Adrenal gland (tissue), 12 donors: ENCODE results near the gene MCF2L. TPM values are rescaled to one million over a fixed set of nuclear protein-coding genes. Genes with fewer than 3 reads are reported as not detected.
A peak's percentile ranks its signal among the peaks of the same experiment; 100 is the strongest.
"Not testable (repeated sequence)": the region's sequence is repeated elsewhere in the genome, so short reads cannot be mapped to it uniquely, and the experiment has no call there.

Source experiments
- DNase-seq, 7 donors: peaks; one replicate each; pipeline ENCODE4 v3.0.0-alpha.2; 2019 to 2020
- H3K27ac ChIP-seq, 5 donors: fragments of 200-600 bp; sonication (generic) in 4 of 5; 1 replicate in 3 of 5; 2 replicates in 2 of 5; pipeline versions ENCODE4 v1.5.1 to v1.8.0; 2016 to 2020; ENCODE audit warnings: mild to moderate bottlenecking in 1 of 5
- H3K27me3 ChIP-seq: fragments of 200-600 bp; 2 replicates; pipeline ENCODE4 v1.8.0; 2021
- H3K36me3 ChIP-seq, 2 donors: fragments of 200-600 bp; replicated peaks in 1 of 2; 1 replicate in 1 of 2; 2 replicates in 1 of 2; pipeline versions ENCODE4 v1.5.1 to v1.8.0; 2018 to 2022
- H3K4me1 ChIP-seq, 2 donors: fragments of 200-600 bp; replicated peaks in 1 of 2; 1 replicate in 1 of 2; 2 replicates in 1 of 2; pipeline versions ENCODE4 v1.5.1 to v1.8.0; 2018 to 2021
- H3K4me3 ChIP-seq, 4 donors: fragments of 200-600 bp; sonication (generic) in 3 of 4; one replicate each; pipeline ENCODE4 v1.5.1; 2016 to 2018
- H3K9me3 ChIP-seq, 3 donors: fragments of 200-600 bp; sonication (generic) in 1 of 3; replicated peaks in 1 of 3; 1 replicate in 2 of 3; 2 replicates in 1 of 3; pipeline versions ENCODE4 v1.5.1 to v1.8.0; 2016 to 2021
- CTCF ChIP-seq, 6 experiments: fragments of 450-650 bp in 4 of 6; fragments of 200-600 bp in 2 of 6; sonication (generic) in 1 of 6; IDR thresholded peaks; 1 replicate in 5 of 6; 2 replicates in 1 of 6; pipeline versions ENCODE4 v1.5.1 to v1.8.0; 2016 to 2021; ENCODE audit warnings: antibody characterized with exemption in 6 of 6, mild to moderate bottlenecking in 2 of 6, moderate library complexity in 1 of 6
- POLR2A ChIP-seq, 2 donors: fragments of 450-650 bp; IDR thresholded peaks; one replicate each; pipeline ENCODE4 v1.6.1; 2017; ENCODE audit warnings: antibody characterized with exemption in 2 of 2, mild to moderate bottlenecking in 2 of 2, moderate library complexity in 1 of 2
- WGBS, 4 donors: extraction: QIAGEN DNeasy Blood & Tissue Kit in 2 of 4; methylation state at CpG; one replicate each; pipeline versions ENCODE4 v1.1.5 to v1.1.7; 2013 to 2017; 5-methylcytosine and 5-hydroxymethylcytosine counted together
- intact Hi-C, 2 donors: fragments of 100-400 bp; cut with DNase I; formaldehyde crosslinking; loops; one replicate each; pipeline versions ENCODE4 v1.14.1 to v1.15.0; 2022 to 2023
- polyA plus RNA-seq, 3 donors: library from polyadenylated mRNA; stranded (reverse); fragments of 200-250 nt in 2 of 3; fragments of 350-450 nt in 1 of 3; fragmentation: Illumina TruSeq in 1 of 3; extraction: RNeasy Lipid Tissue Mini Kit (QIAGEN cat#74804) in 1 of 3; gene quantifications; one replicate each; pipeline ENCODE4 v1.2.3, GENCODE V29; 2013 to 2014
- total RNA-seq, 9 donors: library from RNA; depleted of rRNA in 4 of 9; stranded (reverse); fragments of >200 nt in 4 of 9; fragments of 120-200 nt in 1 of 9; fragmentation: NEBNext Ultra II Directional in 1 of 9; extraction: Animal tissue kit (Norgen Biotek cat#: 25700) in 1 of 9; gene quantifications; one replicate each; pipeline versions ENCODE4 v1.1.0 to v1.2.4, GENCODE V29; 2013 to 2023
- donor health status: healthy with polysubstance abuse.
- donor health status: Bipolar disorder and iron deficiency.
- donor health status: DM: yes; HTN: yes; CAD: no.
- donor health status: DM: no; HTN: no; CAD: no.
- donor health status: DM: no; HTN: no; CAD: no.
- donor health status: DM: yes; HTN: yes; CAD: no.

Gene MCF2L
- total and polyA plus RNA-seq, 12 donors: 7.6 to 49.0 (median 15.3) TPM

DNA sequence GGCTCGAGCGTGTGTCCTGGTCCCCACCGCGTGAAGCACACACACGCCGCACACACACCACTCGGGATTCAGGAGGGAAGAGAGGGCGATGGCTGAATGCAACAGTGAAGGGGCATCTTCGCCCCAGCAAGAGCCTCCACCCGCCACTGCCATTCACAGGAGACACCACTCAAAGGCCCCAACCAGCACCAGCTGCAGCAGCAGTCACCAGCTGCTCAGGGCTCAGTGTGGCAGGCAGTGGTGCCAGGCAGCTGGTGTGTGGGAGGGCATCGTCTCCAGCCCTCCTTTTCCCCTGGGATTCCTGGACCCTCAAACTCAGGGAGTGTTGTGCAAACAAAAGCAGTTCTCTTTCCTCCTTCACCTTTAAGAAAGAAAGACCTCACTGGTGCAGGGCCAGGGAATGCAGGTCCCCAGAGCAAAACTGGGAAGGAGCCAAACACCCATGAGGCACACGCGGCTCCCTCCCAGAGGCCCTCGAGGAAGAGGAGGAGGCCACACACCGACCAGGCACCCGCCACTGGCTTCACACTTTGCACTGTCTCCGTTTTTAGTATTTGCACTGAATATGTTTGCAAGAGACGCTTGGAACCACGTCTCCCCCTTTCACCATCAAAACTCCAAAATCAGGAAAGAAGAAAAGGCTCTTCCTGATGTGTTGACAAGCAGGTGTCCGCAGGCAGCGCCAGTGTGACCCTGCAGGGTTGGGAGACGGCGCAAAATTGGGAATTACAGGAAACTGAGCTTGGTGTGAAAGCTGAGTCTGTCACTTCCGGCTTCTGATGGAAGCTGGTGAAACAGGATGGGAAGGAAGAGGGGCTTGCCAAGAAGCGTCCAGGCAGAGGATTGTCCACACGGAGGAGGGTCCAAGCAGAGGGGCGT is 110.1 kb downstream of the MCF2L start:
- Histone ChIP-seq H3K36me3 (peaks cover 0 to 13% of the 10 kb centered on the region in 2 donors), H3K4me3 (no peak overlapping the region), H3K9me3 (no peaks in the 10 kb centered on the region), H3K4me1 (no peaks in the 10 kb centered on the region), H3K27ac (no peak overlapping the region), H3K27me3 (no peaks in the 10 kb centered on the region)
- 63 to 72% (median 69%) methylated on average over 24 to 27 of the region's 27 CpGs for WGBS, 4 donors
- no peak for DNase-seq
- TF ChIP-seq CTCF (IDR thresholded peaks at IDR 0.05): no peak
- no peak for TF ChIP-seq POLR2A (IDR thresholded peaks at IDR 0.05)
- intact Hi-C loops: no loop called here

DNA sequence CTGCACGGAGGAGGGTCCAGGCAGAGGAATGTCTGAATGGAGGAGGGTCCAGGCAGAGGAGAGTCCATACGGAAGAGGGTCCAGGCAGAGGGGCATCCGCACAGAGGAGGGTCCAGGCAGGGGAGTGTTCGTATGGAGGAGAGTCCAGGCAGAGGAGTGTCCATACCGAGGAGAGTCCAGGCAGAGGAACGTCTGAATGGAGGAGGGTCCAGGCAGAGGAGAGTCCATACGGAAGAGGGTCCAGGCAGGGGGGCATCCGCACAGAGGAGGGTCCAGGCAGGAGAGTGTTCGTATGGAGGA is 110.7 kb downstream of the MCF2L start:
- DNase-seq, H3K27me3 ChIP-seq, H3K9me3 ChIP-seq, H3K4me3 ChIP-seq, intact Hi-C loops, H3K4me1 ChIP-seq, H3K27ac ChIP-seq: not testable (repeated sequence)
- peaks cover 0 to 13% of the 10 kb centered on the region in 2 donors for H3K36me3 ChIP-seq
- 39 to 65% (median 51%) methylated on average over 6 to 9 of the region's 9 CpGs for WGBS, 4 donors

DNA sequence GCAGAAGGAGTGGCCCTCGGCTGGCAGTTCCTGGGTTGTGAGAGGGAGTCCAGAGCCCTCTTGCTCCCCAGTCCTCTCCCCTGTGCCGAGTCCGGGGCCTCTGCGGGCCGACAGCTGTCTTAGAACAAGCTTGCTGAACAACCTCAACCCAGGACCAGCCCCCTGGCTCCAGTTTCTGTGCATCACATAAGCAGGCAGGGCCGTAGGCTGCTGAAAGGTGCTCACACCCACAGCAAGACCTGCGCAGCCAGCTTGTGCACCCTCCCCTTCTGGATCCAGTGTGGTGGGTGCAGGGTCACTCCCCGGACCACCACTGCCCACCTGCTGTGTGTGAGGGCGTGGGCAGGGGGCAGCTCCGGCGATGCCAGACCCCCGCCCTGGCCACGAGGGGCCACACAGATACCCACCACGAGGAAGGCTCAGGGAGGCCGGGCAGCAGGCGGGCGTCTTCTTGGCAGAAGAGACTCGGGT is 111.4 kb downstream of the MCF2L start:
- no peak for DNase-seq
- intact Hi-C loops: no loop called here
- 78 to 88% (median 82%) methylated on average over 2 to 18 of the region's 18 CpGs for WGBS, 4 donors
- no peaks in the 10 kb centered on the region for H3K9me3 ChIP-seq
- H3K4me3 ChIP-seq: no peak overlapping the region
- H3K27me3 ChIP-seq: no peaks in the 10 kb centered on the region
- no peaks in the 10 kb centered on the region for H3K4me1 ChIP-seq
- TF ChIP-seq CTCF (IDR thresholded peaks at IDR 0.05) (no peak), POLR2A (IDR thresholded peaks at IDR 0.05) (no peak)
- H3K27ac ChIP-seq: no peak overlapping the region
- peaks cover 0 to 13% of the 10 kb centered on the region in 2 donors for H3K36me3 ChIP-seq

DNA sequence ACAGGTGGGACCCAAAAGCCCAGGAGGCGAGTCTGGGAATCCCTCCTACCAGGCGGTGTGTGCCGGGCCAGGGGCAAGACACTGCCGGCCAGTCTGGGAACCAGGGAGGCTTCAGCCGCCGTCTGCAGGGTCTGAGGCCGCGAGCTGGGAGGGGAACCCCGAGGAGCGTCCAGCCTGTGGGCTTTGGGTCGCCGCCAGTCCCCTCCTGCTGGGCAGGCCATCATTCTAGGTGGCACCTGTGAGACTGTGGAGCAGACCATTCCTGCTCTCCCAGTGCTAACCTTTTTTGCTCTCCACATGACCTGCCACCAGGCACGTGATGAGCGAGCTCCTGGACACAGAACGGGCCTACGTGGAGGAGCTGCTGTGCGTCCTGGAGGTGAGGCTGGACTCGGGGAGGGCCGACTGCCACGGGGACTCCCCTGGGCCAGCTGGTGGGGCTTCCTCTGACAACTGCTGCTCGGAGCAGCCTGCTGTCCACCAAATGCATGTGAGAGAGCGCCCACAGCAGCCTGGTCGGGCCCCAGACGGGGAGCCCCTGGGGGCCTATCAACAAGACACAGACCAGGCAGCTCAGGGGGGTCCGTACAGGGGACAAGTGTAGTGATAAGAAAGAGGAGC is 112.0 kb downstream of the MCF2L start:
- no peaks in the 10 kb centered on the region for H3K9me3 ChIP-seq
- peak in 1 of 7 donors; percentile 68 for DNase-seq
- 63 to 80% (median 74%) methylated on average over 5 to 25 of the region's 25 CpGs for WGBS, 4 donors
- no peaks in the 10 kb centered on the region for H3K4me1 ChIP-seq
- peaks cover 0 to 7% of the 10 kb centered on the region in 2 donors for H3K36me3 ChIP-seq
- no peak overlapping the region for H3K4me3 ChIP-seq
- intact Hi-C loops: no loop called here
- H3K27ac ChIP-seq: no peak overlapping the region
- no peaks in the 10 kb centered on the region for H3K27me3 ChIP-seq
- TF ChIP-seq CTCF (IDR thresholded peaks at IDR 0.05) (no peak), POLR2A (IDR thresholded peaks at IDR 0.05) (no peak)
